Neutrophil (primary cell): Measurements from ENCODE around the gene SLC25A18.
"Not testable (repeated sequence)": the region's sequence is repeated elsewhere in the genome, so short reads cannot be mapped to it uniquely, and the experiment has no call there.

Experiments used
- H3K27ac ChIP-seq: fragments of 200-600 bp; sonication (generic); 2 replicates; pipeline ENCODE4 v1.5.1; 2016; ENCODE audit warnings: mild to moderate bottlenecking, moderate library complexity
- H3K27me3 ChIP-seq: fragments of 200-600 bp; sonication (generic); 2 replicates; pipeline ENCODE4 v1.6.0; 2016; ENCODE audit warnings: mild to moderate bottlenecking
- H3K36me3 ChIP-seq: fragments of 200-600 bp; sonication (generic); 2 replicates; pipeline ENCODE4 v1.5.1; 2017
- H3K4me1 ChIP-seq, 2 experiments: fragments of 200-600 bp in 1 of 2; sonication (generic) in 1 of 2; 1 replicate in 1 of 2; 2 replicates in 1 of 2; pipeline versions ENCODE4 v1.5.1 to v1.6.1; 2013 to 2016; ENCODE audit warnings: low read depth in 1 of 2, low read length in 1 of 2, mild to moderate bottlenecking in 1 of 2, moderate library complexity in 1 of 2; ENCODE audit not compliant: control insufficient read depth in 1 of 2, insufficient read depth in 1 of 2
- H3K4me3 ChIP-seq, 2 experiments: fragments of 200-600 bp in 1 of 2; sonication (generic) in 1 of 2; 1 replicate in 1 of 2; 2 replicates in 1 of 2; pipeline ENCODE4 v1.5.1; 2013 to 2016; ENCODE audit warnings: low read depth in 1 of 2, low read length in 1 of 2, mild to moderate bottlenecking in 1 of 2, moderate library complexity in 1 of 2
- H3K9me3 ChIP-seq: fragments of 200-600 bp; sonication (generic); 2 replicates; pipeline ENCODE4 v1.5.1; 2016
- TF ChIP-seq, protein P1 (sequence below): fragments of 200-600 bp; sonication (generic); IDR thresholded peaks from 2 replicates; pipeline ENCODE4 v1.5.1; 2016; ENCODE audit warnings: antibody characterized with exemption

The SLC25A18 gene, protein sequence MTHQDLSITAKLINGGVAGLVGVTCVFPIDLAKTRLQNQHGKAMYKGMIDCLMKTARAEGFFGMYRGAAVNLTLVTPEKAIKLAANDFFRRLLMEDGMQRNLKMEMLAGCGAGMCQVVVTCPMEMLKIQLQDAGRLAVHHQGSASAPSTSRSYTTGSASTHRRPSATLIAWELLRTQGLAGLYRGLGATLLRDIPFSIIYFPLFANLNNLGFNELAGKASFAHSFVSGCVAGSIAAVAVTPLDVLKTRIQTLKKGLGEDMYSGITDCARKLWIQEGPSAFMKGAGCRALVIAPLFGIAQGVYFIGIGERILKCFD

DNA sequence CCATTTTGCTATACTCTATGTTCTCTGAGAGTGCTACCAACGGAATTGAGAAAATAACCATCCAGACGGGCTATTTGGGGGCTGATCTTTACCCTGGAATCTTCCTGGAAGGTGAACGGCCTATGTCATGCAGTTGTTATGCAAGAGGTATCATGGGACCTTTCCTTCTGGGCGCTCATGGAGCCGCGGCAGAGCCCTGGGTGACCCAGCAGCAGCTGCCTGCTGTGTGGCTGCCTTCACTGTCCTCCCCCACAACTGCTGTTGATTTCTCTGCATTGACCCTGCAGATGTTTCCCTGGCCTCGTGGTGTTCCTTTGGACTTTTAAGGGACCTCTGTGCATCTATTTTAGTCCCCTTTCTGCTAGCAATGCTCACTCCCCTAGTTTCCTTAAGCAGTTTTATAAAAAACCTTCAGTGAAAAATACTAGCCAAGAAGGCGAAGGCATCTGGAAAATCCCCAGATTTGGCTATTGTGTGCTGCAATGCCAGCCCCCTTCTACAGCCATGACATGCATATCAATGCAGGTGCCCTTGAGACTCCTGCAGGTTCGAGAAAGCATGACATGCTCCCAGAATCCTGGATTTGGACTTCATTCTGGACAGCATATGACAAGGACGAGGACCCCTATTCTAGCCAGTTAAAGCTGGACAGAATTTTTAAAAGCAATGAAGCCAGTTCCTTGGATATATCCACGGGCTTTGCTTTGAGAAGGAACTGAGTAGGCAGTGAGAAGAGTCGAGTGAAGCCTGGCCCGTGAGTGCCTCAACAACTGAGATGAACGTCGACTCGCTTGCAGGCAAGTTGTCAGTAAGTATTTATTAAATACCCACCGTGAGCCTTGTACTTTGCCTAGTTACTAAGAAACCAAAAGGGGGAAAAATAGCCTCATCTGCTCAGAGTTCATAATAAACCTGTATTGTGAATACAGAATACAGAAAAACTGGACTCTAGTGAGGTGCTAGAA is at the start of gene SLC25A18:
Gene SLC25A18 (plus strand): TSS at position 593 of the 965 bp plus-strand sequence. CDS start 16,447 bp downstream, outside the sequence.
- H3K9me3 ChIP-seq, result no peaks in the 10 kb centered on the region
- TF ChIP-seq, protein P1, sequence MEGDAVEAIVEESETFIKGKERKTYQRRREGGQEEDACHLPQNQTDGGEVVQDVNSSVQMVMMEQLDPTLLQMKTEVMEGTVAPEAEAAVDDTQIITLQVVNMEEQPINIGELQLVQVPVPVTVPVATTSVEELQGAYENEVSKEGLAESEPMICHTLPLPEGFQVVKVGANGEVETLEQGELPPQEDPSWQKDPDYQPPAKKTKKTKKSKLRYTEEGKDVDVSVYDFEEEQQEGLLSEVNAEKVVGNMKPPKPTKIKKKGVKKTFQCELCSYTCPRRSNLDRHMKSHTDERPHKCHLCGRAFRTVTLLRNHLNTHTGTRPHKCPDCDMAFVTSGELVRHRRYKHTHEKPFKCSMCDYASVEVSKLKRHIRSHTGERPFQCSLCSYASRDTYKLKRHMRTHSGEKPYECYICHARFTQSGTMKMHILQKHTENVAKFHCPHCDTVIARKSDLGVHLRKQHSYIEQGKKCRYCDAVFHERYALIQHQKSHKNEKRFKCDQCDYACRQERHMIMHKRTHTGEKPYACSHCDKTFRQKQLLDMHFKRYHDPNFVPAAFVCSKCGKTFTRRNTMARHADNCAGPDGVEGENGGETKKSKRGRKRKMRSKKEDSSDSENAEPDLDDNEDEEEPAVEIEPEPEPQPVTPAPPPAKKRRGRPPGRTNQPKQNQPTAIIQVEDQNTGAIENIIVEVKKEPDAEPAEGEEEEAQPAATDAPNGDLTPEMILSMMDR, result no peak
- H3K4me1 ChIP-seq, result no peaks in the 10 kb centered on the region
- no peak within 1 kb of the TSS for H3K27ac ChIP-seq
- H3K4me3 ChIP-seq, result no peak within 1 kb of the TSS
- H3K27me3 ChIP-seq, result no peaks in the 10 kb centered on the region
- H3K36me3 ChIP-seq, result no peaks in the 10 kb centered on the region

DNA sequence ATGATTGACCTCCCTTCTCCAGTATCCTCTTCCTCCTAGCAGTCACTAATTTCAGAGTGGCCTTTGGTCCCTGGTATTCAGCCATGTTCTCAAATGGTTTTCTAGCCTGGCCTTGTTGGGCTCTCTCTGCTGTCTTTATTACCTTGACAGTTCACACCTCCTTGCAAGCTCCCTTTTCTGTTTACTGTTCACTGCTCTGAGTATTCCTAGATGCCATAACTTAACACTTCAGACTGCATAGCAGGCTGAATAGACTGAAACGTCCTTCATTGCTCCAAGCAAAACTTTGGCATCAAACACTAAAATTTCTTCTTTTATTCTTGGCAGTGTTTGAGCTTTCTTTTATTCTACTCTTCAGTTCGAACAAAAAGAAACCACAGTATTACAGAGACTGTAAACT is 49.7 kb upstream of the SLC25A18 start:
- Histone ChIP-seq H3K4me3 (no peak overlapping the region), H3K27me3 (peaks cover 42% of the 10 kb centered on the region), H3K27ac (no peak overlapping the region), H3K36me3 (no peaks in the 10 kb centered on the region), H3K4me1 (no peaks in the 10 kb centered on the region), H3K9me3 (no peaks in the 10 kb centered on the region)
- TF ChIP-seq, protein P1, result no peak

DNA sequence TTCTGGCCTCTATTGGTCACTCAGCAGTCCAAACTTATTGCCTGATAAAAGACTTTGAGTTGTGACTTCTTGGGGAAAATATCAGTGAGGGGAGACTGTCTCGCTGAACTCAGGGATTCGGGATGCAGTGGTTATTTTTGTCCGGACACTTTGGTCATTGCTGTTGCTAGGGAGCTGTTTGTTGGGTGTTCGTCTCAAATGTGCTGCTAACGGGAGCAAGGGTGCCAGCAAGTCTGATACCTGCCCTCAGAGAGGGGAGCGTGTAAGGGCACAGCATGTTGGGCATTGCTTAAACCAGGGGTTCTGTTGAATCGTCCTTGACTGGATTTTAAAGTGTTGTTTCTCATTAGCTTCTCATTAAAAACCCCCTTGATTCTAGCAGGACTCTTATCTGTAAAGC is 49.2 kb upstream of the SLC25A18 start:
- Histone ChIP-seq H3K9me3 (no peaks in the 10 kb centered on the region), H3K4me3 (no peak overlapping the region), H3K27me3 (peaks cover 42% of the 10 kb centered on the region), H3K27ac (no peak overlapping the region), H3K36me3 (no peaks in the 10 kb centered on the region), H3K4me1 (no peaks in the 10 kb centered on the region)
- TF ChIP-seq, protein P1, result no peak

DNA sequence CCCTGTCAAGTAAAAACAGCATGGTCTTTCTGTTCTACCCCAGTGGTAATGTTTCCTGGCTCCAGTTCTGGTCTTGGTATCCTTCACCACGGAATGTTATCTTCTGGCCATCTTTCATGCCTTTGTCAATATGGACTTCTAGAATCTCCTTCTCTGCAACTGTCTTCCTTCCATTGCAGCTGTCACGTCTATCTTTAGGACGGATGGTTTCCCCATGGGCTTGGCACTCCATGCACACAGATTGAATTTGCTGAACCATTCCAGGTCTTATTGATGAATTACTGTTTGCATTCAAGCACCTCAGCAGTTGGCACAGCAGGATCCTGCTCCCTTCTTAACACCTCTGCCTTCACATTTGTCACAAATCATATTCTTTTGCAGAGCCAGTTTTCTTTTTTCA is 44.9 kb upstream of the SLC25A18 start:
- no peaks in the 10 kb centered on the region for H3K9me3 ChIP-seq
- H3K27me3 ChIP-seq, result peaks cover 29% of the 10 kb centered on the region
- no peak overlapping the region for H3K27ac ChIP-seq
- H3K36me3 ChIP-seq, result no peaks in the 10 kb centered on the region
- H3K4me3 ChIP-seq, result no peak overlapping the region
- no peaks in the 10 kb centered on the region for H3K4me1 ChIP-seq
- TF ChIP-seq, protein P1, result no peak

DNA sequence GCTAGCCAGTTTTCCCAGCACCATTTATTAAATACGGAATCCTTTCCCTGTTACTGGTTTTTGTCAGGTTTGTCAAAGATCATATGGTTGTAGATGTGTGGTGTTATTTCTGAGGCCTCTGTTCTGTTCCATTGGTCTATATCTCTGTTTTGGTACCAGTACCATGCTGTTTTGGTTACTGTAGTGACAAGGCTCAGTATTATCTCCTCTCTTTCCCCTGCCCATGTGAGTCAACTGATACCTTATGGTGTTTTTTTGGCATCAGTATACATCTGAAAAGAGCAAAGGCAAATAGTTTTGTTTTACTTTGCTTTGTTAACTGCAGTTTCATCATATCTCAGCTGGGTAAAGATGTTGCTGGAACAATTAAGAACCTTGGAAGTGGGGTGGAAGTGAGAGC is 41.3 kb upstream of the SLC25A18 start:
- H3K36me3 ChIP-seq, result not testable (repeated sequence)
- peaks cover 18% of the 10 kb centered on the region for H3K27me3 ChIP-seq

DNA sequence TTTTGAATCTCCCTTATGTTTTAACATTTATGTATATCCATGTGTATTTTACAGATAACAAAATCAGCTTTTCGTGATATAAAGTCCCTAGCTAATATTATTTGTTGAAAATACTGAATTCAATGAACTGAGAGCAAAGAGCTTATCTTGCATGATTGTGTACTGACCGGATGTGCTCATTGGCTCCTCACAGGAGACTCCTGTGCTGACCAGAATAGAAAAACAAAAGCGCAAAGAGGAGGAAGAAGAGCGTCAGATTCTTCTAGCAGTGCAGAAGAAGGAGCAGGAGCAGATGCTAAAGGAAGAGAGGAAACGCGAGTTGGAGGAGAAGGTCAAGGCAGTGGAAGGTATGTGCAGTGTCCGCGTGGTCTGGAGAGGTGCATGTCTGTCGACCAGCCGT is 39.4 kb upstream of the SLC25A18 start:
- TF ChIP-seq, protein P1, result no peak
- Histone ChIP-seq H3K27ac (no peak overlapping the region), H3K4me1 (no peaks in the 10 kb centered on the region), H3K9me3 (no peaks in the 10 kb centered on the region), H3K36me3 (no peaks in the 10 kb centered on the region), H3K4me3 (no peak overlapping the region), H3K27me3 (peaks cover 33% of the 10 kb centered on the region)

More for the DNA sequence above, 41.3 kb upstream of the SLC25A18 start:
- H3K4me1 ChIP-seq, H3K9me3 ChIP-seq, H3K27ac ChIP-seq, H3K4me3 ChIP-seq: not testable (repeated sequence)
